GM18870 (cell line): ENCODE measurements around the gene IL17C.

Source experiments
- ATAC-seq: cut with Tn5 transposase; IDR thresholded peaks from one replicate; pipeline ENCODE4 v1.9.1; 2021; ENCODE audit warnings: moderate library complexity; ENCODE audit not compliant: unreplicated experiment

Gene IL17C

GRCh38 chr16:88681084-88681680 lies 42.8 kb downstream of the IL17C start:
- no peak for ATAC-seq

- no peak for ATAC-seq
Measured at GRCh38 chr16:88681709-88682451, 43.5 kb downstream of the IL17C start.

GRCh38 chr16:88684569-88685155 lies 46.3 kb downstream of the IL17C start:
- no peak for ATAC-seq

GRCh38 chr16:88685156-88686061 lies 47.0 kb downstream of the IL17C start:
- ATAC-seq = no peak

GRCh38 chr16:88686062-88686438 lies 47.7 kb downstream of the IL17C start:
- no peak for ATAC-seq

GRCh38 chr16:88686439-88687253 lies 48.3 kb downstream of the IL17C start, which contains the start of gene SNAI3:
TSS of gene SNAI3 (minus strand) at chr16:88686507. CDS start at chr16:88686406, 101 bp downstream.
- no peak for ATAC-seq

GRCh38 chr16:88687254-88687576 lies 48.8 kb downstream of the IL17C start:
- no peak for ATAC-seq

- ATAC-seq = no peak
Measured at GRCh38 chr16:88687676-88688012, 49.3 kb downstream of the IL17C start.

- no peak for ATAC-seq
Measured at GRCh38 chr16:88688013-88688778, 49.8 kb downstream of the IL17C start.
